HEK293 (cell line): Measurements from ENCODE around the gene KITLG.

Experiments
- CTCF ChIA-PET: fragments of 350-600 bp; formaldehyde crosslinking; extraction: SDS; loops from one replicate; lab custom pipeline; 2021; ENCODE audit warnings: antibody characterized with exemption; lab: Yijun Ruan, JAX
- POLR2A ChIA-PET: fragments of 300-600 bp; formaldehyde crosslinking; extraction: SDS; loops from one replicate; lab custom pipeline; 2020; ENCODE audit warnings: antibody characterized with exemption, inconsistent platforms; lab: Yijun Ruan, JAX
- H3K27ac ChIP-seq: fragments of 200-500 bp; sonication (Bioruptor generic); 2 replicates; pipeline ENCODE4 v1.5.1; 2014; ENCODE audit warnings: low read depth, low read length, control low read depth, inconsistent platforms; ENCODE audit errors: extremely low read depth
- H3K36me3 ChIP-seq, 2 experiments: fragments of 200-500 bp in 1 of 2; sonication (Bioruptor generic) in 1 of 2; 1 replicate in 1 of 2; 2 replicates in 1 of 2; pipeline ENCODE4 v1.5.1; 2014 to 2017; ENCODE audit warnings: inconsistent platforms in 2 of 2, low read length in 2 of 2; ENCODE audit not compliant: control insufficient read depth in 2 of 2, insufficient read depth in 1 of 2
- H3K4me1 ChIP-seq: fragments of 200-500 bp; sonication (Bioruptor generic); 2 replicates; pipeline ENCODE4 v1.5.1; 2014; ENCODE audit warnings: mild to moderate bottlenecking, low read length, inconsistent platforms; ENCODE audit not compliant: control insufficient read depth, insufficient read depth
- H3K4me3 ChIP-seq: 2 replicates; pipeline ENCODE4 v1.5.1; 2011; ENCODE audit warnings: low read depth, mild to moderate bottlenecking, control low read depth, low read length, moderate library complexity
- H3K9me3 ChIP-seq: fragments of 200-500 bp; sonication (Bioruptor generic); 2 replicates; pipeline ENCODE4 v1.5.1; 2014; ENCODE audit warnings: low read depth, low read length, inconsistent platforms; ENCODE audit not compliant: control insufficient read depth, insufficient read depth
- FEZF1 ChIP-seq: fragments of 450-650 bp; formaldehyde crosslinking; IDR thresholded peaks from 2 replicates; pipeline ENCODE4 v1.5.1; 2016; ENCODE audit warnings: missing biosample characterization, missing genetic modification characterization
- GLI4 ChIP-seq: fragments of 450-650 bp; formaldehyde crosslinking; IDR thresholded peaks from 2 replicates; pipeline ENCODE4 v1.5.1; 2016; ENCODE audit warnings: missing biosample characterization, missing genetic modification characterization
- KLF7 ChIP-seq: fragments of 450-650 bp; formaldehyde crosslinking; IDR thresholded peaks from 2 replicates; pipeline ENCODE4 v1.5.1; 2016; ENCODE audit warnings: missing biosample characterization, missing genetic modification characterization, borderline replicate concordance
- KLF8 ChIP-seq: fragments of 450-650 bp; formaldehyde crosslinking; IDR thresholded peaks from 2 replicates; pipeline ENCODE4 v1.5.1; 2016; ENCODE audit warnings: missing biosample characterization, missing genetic modification characterization
- OVOL3 ChIP-seq: fragments of 450-650 bp; formaldehyde crosslinking; IDR thresholded peaks from 2 replicates; pipeline ENCODE4 v1.5.1; 2016; ENCODE audit warnings: missing biosample characterization, missing genetic modification characterization
- PRDM1 ChIP-seq: fragments of 450-650 bp; formaldehyde crosslinking; IDR thresholded peaks from 2 replicates; pipeline ENCODE4; 2016; ENCODE audit warnings: missing biosample characterization, missing genetic modification characterization
- SALL2 ChIP-seq: fragments of 450-650 bp; formaldehyde crosslinking; IDR thresholded peaks from 2 replicates; pipeline ENCODE4 v1.5.0; 2017; ENCODE audit warnings: missing biosample characterization, mild to moderate bottlenecking, missing genetic modification characterization, borderline replicate concordance
- ZBTB48 ChIP-seq: fragments of 450-650 bp; formaldehyde crosslinking; IDR thresholded peaks from 2 replicates; pipeline ENCODE4 v1.5.1; 2016; ENCODE audit warnings: missing biosample characterization, missing genetic modification characterization
- ZNF140 ChIP-seq: fragments of 450-650 bp; formaldehyde crosslinking; IDR thresholded peaks from 2 replicates; pipeline ENCODE4 v1.5.1; 2016; ENCODE audit warnings: missing biosample characterization, missing genetic modification characterization
- ZNF175 ChIP-seq: fragments of 450-650 bp; formaldehyde crosslinking; IDR thresholded peaks from 2 replicates; pipeline ENCODE4 v1.5.1; 2016; ENCODE audit warnings: missing biosample characterization, missing genetic modification characterization
- ZNF202 ChIP-seq: fragments of 450-650 bp; formaldehyde crosslinking; IDR thresholded peaks from 2 replicates; pipeline ENCODE4 v1.5.1; 2016; ENCODE audit warnings: missing biosample characterization, missing genetic modification characterization, borderline replicate concordance
- ZNF24 ChIP-seq: fragments of 450-650 bp; formaldehyde crosslinking; IDR thresholded peaks from 2 replicates; pipeline ENCODE4 v1.5.1; 2016; ENCODE audit warnings: missing biosample characterization, missing genetic modification characterization
- ZNF416 ChIP-seq: fragments of 450-650 bp; formaldehyde crosslinking; IDR thresholded peaks from 2 replicates; pipeline ENCODE4 v1.5.1; 2016; ENCODE audit warnings: missing biosample characterization, missing genetic modification characterization
- ZNF473 ChIP-seq: fragments of 450-650 bp; formaldehyde crosslinking; IDR thresholded peaks from 2 replicates; pipeline ENCODE4 v1.5.1; 2017; ENCODE audit warnings: missing biosample characterization, missing genetic modification characterization
- ZNF529 ChIP-seq: fragments of 450-650 bp; formaldehyde crosslinking; IDR thresholded peaks from 2 replicates; pipeline ENCODE4 v1.5.1; 2017; ENCODE audit warnings: missing genetic modification characterization, missing biosample characterization; ENCODE audit not compliant: insufficient replicate concordance
- ZNF560 ChIP-seq: fragments of 450-650 bp; formaldehyde crosslinking; IDR thresholded peaks from 2 replicates; pipeline ENCODE4 v1.5.1; 2017; ENCODE audit warnings: missing biosample characterization, missing genetic modification characterization, borderline replicate concordance
- ZNF600 ChIP-seq: fragments of 450-650 bp; formaldehyde crosslinking; IDR thresholded peaks from 2 replicates; pipeline ENCODE4 v1.5.1; 2016; ENCODE audit warnings: missing biosample characterization, missing genetic modification characterization
- ZNF707 ChIP-seq: fragments of 450-650 bp; formaldehyde crosslinking; IDR thresholded peaks from 2 replicates; pipeline ENCODE4 v1.5.1; 2016; ENCODE audit warnings: missing biosample characterization, missing genetic modification characterization
- ZNF843 ChIP-seq: fragments of 450-650 bp; formaldehyde crosslinking; IDR thresholded peaks from 2 replicates; pipeline ENCODE4 v1.5.1; 2016; ENCODE audit warnings: missing biosample characterization, missing genetic modification characterization
- TF ChIP-seq, protein P1 (sequence below): fragments of 450-650 bp; formaldehyde crosslinking; IDR thresholded peaks from 2 replicates; pipeline ENCODE4 v1.5.1; 2017; ENCODE audit warnings: missing biosample characterization, missing genetic modification characterization
- TF ChIP-seq, protein P2 (sequence below): fragments of 450-650 bp; formaldehyde crosslinking; IDR thresholded peaks from 2 replicates; pipeline ENCODE4 v1.5.1; 2017; ENCODE audit warnings: missing biosample characterization, missing genetic modification characterization
- TF ChIP-seq, protein P3 (sequence below): fragments of 450-650 bp; formaldehyde crosslinking; IDR thresholded peaks from 2 replicates; pipeline ENCODE4 v1.5.1; 2016; ENCODE audit warnings: missing biosample characterization, missing genetic modification characterization
- TF ChIP-seq, protein P4 (sequence below): fragments of 450-650 bp; formaldehyde crosslinking; IDR thresholded peaks from 2 replicates; pipeline ENCODE4 v1.5.1; 2017; ENCODE audit warnings: missing biosample characterization, missing genetic modification characterization

KITLG gene

DNA sequence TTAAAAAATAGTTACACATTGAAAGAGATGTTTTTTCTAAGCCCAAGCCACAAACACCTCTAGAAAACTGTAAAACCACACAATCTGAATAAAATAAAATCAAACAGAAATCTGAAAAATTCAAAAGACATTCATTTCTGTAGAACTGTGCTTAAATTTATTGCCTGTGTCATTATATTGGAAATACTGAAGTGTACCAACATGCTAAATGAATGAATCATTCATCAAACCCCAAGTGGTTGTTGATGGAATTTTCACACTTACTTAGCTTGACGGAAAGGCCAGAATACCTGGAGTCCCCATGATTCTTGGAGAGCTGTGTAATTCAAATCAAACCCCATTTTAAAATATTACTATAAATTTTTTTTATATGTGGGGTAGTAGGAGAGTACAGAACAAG lies 2.7 kb downstream of the KITLG start (continued):
- TF ChIP-seq ZNF140 (tag by site-specific recombination) (no peak), GLI4 (tag by site-specific recombination) (no peak), ZNF24 (tag by site-specific recombination) (peak; percentile 68; the same call in 1 of the 2 replicates), SALL2 (tag by site-specific recombination) (no peak), ZNF473 (no peak), ZNF707 (tag by site-specific recombination) (no peak), ZNF843 (tag by site-specific recombination) (peak; percentile 65)
- TF ChIP-seq, protein P1, sequence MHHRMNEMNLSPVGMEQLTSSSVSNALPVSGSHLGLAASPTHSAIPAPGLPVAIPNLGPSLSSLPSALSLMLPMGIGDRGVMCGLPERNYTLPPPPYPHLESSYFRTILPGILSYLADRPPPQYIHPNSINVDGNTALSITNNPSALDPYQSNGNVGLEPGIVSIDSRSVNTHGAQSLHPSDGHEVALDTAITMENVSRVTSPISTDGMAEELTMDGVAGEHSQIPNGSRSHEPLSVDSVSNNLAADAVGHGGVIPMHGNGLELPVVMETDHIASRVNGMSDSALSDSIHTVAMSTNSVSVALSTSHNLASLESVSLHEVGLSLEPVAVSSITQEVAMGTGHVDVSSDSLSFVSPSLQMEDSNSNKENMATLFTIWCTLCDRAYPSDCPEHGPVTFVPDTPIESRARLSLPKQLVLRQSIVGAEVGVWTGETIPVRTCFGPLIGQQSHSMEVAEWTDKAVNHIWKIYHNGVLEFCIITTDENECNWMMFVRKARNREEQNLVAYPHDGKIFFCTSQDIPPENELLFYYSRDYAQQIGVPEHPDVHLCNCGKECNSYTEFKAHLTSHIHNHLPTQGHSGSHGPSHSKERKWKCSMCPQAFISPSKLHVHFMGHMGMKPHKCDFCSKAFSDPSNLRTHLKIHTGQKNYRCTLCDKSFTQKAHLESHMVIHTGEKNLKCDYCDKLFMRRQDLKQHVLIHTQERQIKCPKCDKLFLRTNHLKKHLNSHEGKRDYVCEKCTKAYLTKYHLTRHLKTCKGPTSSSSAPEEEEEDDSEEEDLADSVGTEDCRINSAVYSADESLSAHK = peak; percentile 68; the same call in 1 of the 2 replicates

DNA sequence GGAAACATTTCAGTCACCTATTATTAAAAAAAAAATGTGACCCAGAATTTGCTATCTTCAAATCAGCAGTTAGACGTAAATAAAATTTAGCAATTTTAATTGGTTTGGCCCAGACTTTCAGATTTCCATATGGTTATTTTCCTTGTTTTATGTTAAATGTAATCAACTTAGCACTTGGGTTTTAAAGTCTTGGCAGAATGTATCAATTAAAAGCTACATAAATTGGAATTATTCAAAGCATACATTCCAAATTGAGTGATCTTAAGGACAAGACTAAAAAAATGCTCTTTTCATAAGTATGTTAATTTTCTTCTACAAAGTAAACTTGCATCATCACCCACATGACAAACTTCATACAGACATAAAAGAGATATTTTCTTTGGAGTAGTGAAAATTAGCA lies 3.4 kb downstream of the KITLG start:
- Histone ChIP-seq H3K36me3 (no peaks in the 10 kb centered on the region), H3K4me1 (peaks cover 38% of the 10 kb centered on the region), H3K27ac (no peak overlapping the region), H3K4me3 (no peak overlapping the region), H3K9me3 (no peaks in the 10 kb centered on the region)
- ChIA-PET POLR2A (no interaction called here), CTCF (interaction anchor here (0.6 to 1.5 kb wide), 4 partner anchors 16 to 429 kb away, joined by 3 to 4 read pairs (median 3); no protein-coding TSS in a partner anchor)
- TF ChIP-seq ZNF175 (tag by site-specific recombination) (no peak), ZNF202 (tag by site-specific recombination) (no peak), ZBTB48 (tag by site-specific recombination) (no peak)
- TF ChIP-seq, protein P2, sequence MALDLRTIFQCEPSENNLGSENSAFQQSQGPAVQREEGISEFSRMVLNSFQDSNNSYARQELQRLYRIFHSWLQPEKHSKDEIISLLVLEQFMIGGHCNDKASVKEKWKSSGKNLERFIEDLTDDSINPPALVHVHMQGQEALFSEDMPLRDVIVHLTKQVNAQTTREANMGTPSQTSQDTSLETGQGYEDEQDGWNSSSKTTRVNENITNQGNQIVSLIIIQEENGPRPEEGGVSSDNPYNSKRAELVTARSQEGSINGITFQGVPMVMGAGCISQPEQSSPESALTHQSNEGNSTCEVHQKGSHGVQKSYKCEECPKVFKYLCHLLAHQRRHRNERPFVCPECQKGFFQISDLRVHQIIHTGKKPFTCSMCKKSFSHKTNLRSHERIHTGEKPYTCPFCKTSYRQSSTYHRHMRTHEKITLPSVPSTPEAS = no peak
- TF ChIP-seq, protein P3, sequence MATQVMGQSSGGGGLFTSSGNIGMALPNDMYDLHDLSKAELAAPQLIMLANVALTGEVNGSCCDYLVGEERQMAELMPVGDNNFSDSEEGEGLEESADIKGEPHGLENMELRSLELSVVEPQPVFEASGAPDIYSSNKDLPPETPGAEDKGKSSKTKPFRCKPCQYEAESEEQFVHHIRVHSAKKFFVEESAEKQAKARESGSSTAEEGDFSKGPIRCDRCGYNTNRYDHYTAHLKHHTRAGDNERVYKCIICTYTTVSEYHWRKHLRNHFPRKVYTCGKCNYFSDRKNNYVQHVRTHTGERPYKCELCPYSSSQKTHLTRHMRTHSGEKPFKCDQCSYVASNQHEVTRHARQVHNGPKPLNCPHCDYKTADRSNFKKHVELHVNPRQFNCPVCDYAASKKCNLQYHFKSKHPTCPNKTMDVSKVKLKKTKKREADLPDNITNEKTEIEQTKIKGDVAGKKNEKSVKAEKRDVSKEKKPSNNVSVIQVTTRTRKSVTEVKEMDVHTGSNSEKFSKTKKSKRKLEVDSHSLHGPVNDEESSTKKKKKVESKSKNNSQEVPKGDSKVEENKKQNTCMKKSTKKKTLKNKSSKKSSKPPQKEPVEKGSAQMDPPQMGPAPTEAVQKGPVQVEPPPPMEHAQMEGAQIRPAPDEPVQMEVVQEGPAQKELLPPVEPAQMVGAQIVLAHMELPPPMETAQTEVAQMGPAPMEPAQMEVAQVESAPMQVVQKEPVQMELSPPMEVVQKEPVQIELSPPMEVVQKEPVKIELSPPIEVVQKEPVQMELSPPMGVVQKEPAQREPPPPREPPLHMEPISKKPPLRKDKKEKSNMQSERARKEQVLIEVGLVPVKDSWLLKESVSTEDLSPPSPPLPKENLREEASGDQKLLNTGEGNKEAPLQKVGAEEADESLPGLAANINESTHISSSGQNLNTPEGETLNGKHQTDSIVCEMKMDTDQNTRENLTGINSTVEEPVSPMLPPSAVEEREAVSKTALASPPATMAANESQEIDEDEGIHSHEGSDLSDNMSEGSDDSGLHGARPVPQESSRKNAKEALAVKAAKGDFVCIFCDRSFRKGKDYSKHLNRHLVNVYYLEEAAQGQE = no peak

DNA sequence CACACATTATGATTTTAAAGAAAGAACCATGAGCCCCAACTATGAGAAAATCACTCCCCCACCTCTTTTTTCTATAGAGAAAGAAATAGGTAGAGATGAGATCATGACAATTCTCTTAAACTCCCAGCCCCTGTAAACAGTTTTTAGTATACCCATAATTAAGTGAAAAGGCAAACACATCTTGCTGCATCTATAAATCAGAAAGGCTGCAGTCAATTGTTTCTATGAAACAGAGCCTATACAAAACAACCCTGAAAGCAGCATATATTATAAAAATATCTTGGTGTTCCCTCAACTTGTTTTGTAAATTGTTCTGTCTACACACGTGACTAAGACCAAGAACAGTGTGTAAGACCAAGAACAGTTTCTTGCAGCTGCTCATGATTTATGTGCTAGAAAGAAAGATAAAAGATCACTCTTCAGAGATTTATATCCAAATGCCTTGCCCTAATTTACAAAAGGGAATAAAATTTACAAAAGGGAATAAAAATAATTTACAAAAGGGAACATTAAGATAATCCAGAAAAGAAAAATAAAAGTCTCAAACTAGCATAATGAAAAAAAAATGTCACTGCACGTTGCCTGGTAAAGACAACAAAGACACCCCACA lies 4.8 kb downstream of the KITLG start:
- ChIA-PET CTCF (interaction anchor here (0.7 kb wide), 1 partner anchor 14 kb away, joined by 4 read pairs; no protein-coding TSS in a partner anchor), POLR2A (no interaction called here)
- Histone ChIP-seq H3K4me1 (peaks cover 38% of the 10 kb centered on the region), H3K4me3 (no peak overlapping the region), H3K36me3 (no peaks in the 10 kb centered on the region), H3K9me3 (no peaks in the 10 kb centered on the region), H3K27ac (no peak overlapping the region)
- TF ChIP-seq FEZF1 (peak; percentile 46), ZNF600 (no peak), OVOL3 (tag by site-specific recombination) (no peak), ZNF202 (tag by site-specific recombination) (no peak), ZNF529 (tag by site-specific recombination) (no peak), ZNF416 (no peak), KLF8 (tag by site-specific recombination) (no peak), PRDM1 (tag by site-specific recombination) (no peak), KLF7 (tag by site-specific recombination) (no peak), ZNF560 (tag by site-specific recombination) (no peak), ZNF140 (tag by site-specific recombination) (no peak)
- TF ChIP-seq, protein P4, sequence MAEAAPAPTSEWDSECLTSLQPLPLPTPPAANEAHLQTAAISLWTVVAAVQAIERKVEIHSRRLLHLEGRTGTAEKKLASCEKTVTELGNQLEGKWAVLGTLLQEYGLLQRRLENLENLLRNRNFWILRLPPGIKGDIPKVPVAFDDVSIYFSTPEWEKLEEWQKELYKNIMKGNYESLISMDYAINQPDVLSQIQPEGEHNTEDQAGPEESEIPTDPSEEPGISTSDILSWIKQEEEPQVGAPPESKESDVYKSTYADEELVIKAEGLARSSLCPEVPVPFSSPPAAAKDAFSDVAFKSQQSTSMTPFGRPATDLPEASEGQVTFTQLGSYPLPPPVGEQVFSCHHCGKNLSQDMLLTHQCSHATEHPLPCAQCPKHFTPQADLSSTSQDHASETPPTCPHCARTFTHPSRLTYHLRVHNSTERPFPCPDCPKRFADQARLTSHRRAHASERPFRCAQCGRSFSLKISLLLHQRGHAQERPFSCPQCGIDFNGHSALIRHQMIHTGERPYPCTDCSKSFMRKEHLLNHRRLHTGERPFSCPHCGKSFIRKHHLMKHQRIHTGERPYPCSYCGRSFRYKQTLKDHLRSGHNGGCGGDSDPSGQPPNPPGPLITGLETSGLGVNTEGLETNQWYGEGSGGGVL (tag by site-specific recombination) = no peak
